ENCODE results near the gene TBC1D9B. TPM values are rescaled to one million over a fixed set of nuclear protein-coding genes. Genes with fewer than 3 reads are reported as not detected.

The TBC1D9B gene
- total RNA-seq, 3 donors from 2014 or later: 115 to 117 (median 116) TPM

DNA sequence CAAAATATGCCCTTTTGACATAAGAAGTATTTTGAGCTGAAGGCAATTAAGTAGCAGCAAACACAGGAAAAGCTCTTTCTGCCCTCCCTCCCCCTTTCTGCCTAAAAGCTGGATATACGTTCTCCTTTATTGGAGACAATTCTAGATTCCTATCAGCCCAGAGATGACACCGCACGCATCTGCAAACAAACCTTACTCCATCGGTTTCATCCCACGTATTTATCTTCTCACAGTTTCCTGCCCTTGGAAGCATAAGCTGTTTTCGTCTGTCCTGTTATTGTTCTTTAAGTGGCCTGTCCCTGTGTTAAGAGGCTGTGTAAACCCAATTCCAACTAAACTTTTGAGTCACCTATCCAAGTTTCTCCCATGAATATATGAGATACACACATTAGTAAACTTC lies 11.8 kb downstream of the TBC1D9B start:
- TF ChIP-seq, protein P1, sequence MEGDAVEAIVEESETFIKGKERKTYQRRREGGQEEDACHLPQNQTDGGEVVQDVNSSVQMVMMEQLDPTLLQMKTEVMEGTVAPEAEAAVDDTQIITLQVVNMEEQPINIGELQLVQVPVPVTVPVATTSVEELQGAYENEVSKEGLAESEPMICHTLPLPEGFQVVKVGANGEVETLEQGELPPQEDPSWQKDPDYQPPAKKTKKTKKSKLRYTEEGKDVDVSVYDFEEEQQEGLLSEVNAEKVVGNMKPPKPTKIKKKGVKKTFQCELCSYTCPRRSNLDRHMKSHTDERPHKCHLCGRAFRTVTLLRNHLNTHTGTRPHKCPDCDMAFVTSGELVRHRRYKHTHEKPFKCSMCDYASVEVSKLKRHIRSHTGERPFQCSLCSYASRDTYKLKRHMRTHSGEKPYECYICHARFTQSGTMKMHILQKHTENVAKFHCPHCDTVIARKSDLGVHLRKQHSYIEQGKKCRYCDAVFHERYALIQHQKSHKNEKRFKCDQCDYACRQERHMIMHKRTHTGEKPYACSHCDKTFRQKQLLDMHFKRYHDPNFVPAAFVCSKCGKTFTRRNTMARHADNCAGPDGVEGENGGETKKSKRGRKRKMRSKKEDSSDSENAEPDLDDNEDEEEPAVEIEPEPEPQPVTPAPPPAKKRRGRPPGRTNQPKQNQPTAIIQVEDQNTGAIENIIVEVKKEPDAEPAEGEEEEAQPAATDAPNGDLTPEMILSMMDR (IDR thresholded peaks at IDR 0.05): no peak
- no peak overlapping the region for H3K4me3 ChIP-seq
- ATAC-seq: no peak
- DNase-seq: no peak
- peaks cover 18% of the 10 kb centered on the region for H3K36me3 ChIP-seq (ENCODE audit: low read depth)
- no peaks in the 10 kb centered on the region for H3K9me3 ChIP-seq
- H3K4me1 ChIP-seq (ENCODE audit: low read depth): no peaks in the 10 kb centered on the region
- intact Hi-C loops (cut with DNase I, micrococcal nuclease): no loop called here

DNA sequence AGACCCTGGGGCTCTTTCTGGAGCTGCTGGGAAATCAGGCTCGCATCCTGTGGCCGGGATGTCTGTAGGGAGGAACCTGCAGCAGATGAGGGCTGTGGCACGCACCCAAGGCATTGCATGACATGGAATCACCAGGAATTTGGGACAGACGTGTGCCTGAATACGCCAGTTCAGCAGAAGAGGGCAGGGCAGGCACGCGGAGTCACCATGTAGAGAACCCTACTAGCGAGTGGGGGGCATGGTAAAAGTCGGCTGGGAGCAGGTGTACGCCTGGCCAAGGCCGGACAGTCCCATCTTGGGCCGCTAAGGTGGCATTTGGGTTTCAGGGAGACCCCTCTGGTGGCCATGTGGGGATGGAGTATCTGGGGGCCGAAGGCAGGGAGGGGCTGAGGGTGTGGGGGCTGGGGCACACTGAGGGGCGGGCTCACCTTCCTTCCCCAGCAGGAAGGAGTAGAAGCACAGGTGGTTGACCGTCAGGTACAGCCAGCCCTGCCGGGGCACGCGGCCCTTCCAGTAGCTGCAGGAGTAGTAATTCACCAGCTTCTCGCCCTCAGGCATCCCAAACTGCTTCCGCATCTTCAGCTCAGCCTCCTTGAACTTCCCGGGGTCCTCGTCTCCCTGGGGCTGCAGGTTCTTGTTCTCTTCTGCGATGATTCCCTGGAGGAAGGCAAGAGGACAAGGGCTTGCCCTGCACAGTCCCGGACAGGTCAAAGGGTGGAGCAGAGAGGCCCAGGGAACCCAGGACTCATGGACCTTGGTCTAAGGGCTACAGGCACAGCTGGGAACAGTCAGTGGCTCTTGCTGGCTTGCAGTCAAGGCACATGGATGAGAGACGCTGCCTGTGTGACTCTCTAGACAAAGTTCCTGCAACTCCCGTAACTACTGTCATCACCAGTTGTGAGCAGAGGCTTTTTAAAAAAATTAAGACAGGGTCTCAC lies 13.5 kb downstream of the TBC1D9B start:
- DNase-seq (no peak), ATAC-seq (peak; percentile 26)
- intact Hi-C loops (cut with DNase I, micrococcal nuclease): no loop called here
- no peak overlapping the region for H3K4me3 ChIP-seq
- peaks cover 21% of the 10 kb centered on the region for H3K36me3 ChIP-seq (ENCODE audit: low read depth)
- no peaks in the 10 kb centered on the region for H3K4me1 ChIP-seq (ENCODE audit: low read depth)
- no peaks in the 10 kb centered on the region for H3K9me3 ChIP-seq
- TF ChIP-seq, protein P1 (IDR thresholded peaks at IDR 0.05): no peak

DNA sequence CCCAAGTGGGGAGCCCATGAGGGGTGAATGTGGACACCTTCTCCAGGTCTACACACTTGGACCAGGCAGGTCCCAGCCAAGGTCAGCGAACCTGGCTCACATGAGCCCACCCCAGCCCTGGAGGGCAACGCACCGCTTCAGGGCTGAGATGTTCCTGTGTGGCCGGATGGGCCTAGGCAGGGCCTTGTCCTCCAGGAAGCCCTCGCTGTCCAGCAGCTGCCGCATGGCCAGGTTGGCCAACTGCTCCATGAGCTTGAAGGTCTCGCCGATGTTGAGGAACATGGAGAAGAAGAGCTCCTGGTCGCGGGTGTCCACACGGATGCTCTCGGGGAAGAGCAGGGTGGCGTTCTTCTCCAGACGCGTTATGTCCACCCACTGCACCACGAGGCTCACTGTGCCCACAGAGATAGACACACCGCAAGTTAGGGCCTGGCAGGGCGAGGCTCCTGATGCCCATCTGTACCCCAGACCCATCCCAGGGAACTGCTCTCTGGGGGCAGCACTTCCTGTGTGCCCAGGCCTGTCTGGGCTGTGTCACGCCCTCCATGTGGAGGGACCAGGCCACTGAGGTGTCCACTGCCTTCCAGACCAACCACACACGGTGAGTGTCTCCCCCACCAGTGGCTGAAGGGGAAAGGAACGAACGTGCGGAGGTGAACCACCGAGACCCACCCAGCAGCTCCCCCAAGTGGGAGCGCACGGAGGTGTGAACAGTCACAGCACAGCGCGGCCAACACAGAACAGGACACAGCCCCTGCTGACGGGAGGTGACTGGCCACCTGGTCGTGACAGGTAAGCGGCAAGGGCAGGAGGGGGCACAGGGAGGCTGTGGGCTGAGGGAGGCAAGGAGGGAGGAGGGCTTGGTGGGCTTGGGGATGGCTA lies 14.4 kb downstream of the TBC1D9B start:
- Histone ChIP-seq H3K4me1 (ENCODE audit: low read depth) (no peaks in the 10 kb centered on the region), H3K4me3 (no peak overlapping the region), H3K9me3 (no peaks in the 10 kb centered on the region), H3K36me3 (ENCODE audit: low read depth) (peaks cover 17% of the 10 kb centered on the region)
- ATAC-seq: no peak
- intact Hi-C loops (cut with DNase I, micrococcal nuclease): no loop called here
- DNase-seq: peak in 1 of 3 donors; percentile 17
- TF ChIP-seq, protein P1 (IDR thresholded peaks at IDR 0.05): no peak

GRCh38 chr5:179892255-179892654 lies 15.4 kb downstream of the TBC1D9B start:
- TF ChIP-seq, protein P1 (IDR thresholded peaks at IDR 0.05): no peak
- no peak for ATAC-seq
- no peaks in the 10 kb centered on the region for H3K4me1 ChIP-seq (ENCODE audit: low read depth)
- DNase-seq: no peak
- intact Hi-C loops (cut with DNase I, micrococcal nuclease): no loop called here
- H3K9me3 ChIP-seq: no peaks in the 10 kb centered on the region
- H3K4me3 ChIP-seq: no peak overlapping the region
- H3K36me3 ChIP-seq (ENCODE audit: low read depth): peaks cover 17% of the 10 kb centered on the region

GRCh38 chr5:179890751-179891682 lies 16.7 kb downstream of the TBC1D9B start:
- ATAC-seq (no peak), DNase-seq (peak in 1 of 3 donors; percentile 18)
- intact Hi-C loops (cut with DNase I, micrococcal nuclease): no loop called here
- Histone ChIP-seq H3K36me3 (ENCODE audit: low read depth) (peaks cover 13% of the 10 kb centered on the region), H3K9me3 (no peaks in the 10 kb centered on the region), H3K4me1 (ENCODE audit: low read depth) (no peaks in the 10 kb centered on the region), H3K4me3 (no peak overlapping the region)
- TF ChIP-seq, protein P1 (IDR thresholded peaks at IDR 0.05): no peak
